Activated CD4-positive, alpha-beta T cell treated with anti-CD3 and anti-CD28 coated beads, Interleukin-2, amount 50 U/mL, for 24 hours (primary cell): ENCODE results near the gene PCSK5.
"Not testable (repeated sequence)": the region's sequence is repeated elsewhere in the genome, so short reads cannot be mapped to it uniquely, and the experiment has no call there.

Experiments used
- DNase-seq, 2 donors: peaks; one replicate each; pipeline ENCODE4 v3.0.0-alpha.2; 2020; ENCODE audit warnings: low read depth in 1 of 2, low spot score in 1 of 2

The PCSK5 gene

DNA sequence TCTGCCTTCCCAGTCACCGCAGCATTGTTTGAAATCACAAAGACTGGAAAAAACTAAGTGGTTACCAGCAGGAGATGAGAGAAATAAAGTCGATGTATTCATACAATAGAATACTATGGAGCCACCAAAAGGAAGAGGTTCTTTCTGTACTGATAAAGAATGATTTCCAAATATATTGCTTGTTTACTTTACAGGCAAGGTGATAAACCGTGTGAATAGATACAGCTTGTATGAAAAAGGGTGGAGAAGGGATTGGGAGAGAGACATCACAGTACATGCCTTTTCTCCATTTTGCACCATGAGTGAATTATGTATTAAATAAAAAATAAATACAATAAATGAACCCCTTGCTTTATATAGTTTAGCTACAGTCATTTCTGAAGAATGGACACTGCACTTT lies 412.1 kb downstream of the PCSK5 start:
- DNase-seq, result no peak

DNA sequence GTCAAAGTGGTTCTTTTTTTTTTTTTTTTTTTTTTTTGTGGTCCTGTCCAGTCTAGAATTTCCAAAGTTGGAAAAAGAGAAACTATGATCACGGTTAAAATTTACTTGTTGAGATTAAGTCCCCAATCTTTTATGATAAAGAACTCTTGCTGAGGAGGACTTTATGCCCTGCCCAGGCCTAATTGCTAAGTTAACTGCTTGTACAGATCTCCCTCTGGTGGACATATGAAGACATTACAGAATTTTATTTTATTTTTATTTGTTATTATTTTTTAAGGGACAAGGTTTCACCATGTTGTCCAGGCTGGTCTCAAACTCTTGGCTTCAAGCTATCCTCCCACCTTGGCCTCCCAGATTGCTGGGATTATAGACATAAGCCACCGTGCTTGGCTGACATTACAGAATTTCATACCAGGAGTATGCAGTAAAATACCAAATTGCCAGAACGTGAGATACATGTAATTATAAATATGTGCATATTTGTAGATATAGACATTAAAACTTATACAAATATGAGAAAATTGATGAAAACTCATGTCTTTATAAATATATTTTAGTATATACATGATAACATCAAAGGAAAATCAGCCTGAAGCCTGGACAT lies 412.6 kb downstream of the PCSK5 start:
- DNase-seq, result no peak

DNA sequence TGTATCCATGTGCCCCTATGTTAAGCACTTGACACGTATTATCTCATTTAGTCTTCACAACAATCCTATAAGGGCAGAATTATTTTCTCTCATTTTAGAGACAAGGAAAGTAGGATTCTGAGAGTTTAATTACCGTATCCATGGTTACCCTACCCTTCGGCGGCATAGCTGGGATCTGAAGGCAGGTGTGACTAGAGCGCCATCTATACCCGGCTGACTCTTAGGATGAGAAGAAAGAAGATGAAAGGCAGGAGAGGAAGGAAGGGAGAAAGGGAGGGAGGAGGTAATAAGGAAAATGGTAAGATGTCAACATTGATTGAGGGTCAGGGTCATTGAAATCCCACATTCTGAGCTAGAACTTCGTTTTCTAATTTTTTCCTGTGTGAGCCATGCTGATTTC lies 416.6 kb downstream of the PCSK5 start:
- not testable (repeated sequence) for DNase-seq

DNA sequence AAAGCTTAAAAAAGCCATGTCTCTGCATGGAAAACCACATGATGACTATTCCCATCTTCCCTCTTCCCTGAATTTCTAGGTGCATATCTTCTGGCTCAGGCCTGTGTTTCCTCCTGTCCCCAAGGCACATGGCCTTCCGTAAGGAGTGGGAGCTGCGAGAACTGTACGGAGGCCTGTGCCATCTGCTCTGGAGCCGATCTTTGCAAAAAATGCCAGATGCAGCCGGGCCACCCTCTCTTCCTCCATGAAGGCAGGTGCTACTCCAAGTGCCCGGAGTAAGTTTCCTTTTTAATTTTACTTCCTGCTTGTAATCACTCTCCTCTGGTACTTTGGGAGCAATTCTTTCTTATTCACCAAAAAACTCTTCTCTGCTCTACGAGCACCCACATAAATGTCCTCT lies 420.1 kb downstream of the PCSK5 start:
- DNase-seq, result no peak

DNA sequence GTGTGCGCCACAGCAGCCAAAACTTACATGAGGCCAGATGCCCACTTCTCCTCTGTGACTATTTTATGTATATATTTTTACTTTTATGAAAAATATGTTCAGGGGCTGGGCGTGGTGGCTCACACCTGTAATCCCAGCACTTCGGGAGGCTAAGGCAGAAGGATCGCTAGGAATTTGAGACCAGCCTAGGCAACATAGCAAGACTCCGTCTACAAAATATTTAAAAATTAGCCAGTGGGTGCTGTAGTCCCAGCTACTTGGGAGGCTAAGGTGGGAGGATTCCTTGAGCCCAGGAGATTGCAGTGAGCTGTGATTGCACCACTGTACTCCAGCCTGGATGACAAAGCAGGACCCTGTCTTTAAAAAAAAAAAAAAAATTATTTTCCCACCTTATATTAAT lies 420.5 kb downstream of the PCSK5 start:
- no peak for DNase-seq

DNA sequence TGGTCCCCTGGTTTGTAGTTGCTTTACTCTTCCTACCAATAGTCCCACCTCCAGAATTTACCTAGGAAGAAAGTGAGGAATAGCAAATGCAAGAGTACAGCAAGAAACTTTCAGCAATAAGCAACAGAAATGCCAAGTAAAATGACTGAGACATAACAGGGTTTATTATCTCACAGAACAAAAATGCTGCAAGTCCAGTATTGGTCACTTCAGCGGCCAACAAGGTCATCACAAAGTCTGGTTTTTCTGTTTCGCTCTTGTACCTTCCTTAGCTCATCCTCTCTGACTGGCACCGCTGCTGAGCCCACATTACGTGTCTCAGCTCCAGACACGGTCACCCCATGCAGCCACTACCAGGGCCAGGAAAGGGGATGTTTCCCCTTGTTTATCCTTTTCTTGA lies 421.1 kb downstream of the PCSK5 start:
- DNase-seq, result no peak

DNA sequence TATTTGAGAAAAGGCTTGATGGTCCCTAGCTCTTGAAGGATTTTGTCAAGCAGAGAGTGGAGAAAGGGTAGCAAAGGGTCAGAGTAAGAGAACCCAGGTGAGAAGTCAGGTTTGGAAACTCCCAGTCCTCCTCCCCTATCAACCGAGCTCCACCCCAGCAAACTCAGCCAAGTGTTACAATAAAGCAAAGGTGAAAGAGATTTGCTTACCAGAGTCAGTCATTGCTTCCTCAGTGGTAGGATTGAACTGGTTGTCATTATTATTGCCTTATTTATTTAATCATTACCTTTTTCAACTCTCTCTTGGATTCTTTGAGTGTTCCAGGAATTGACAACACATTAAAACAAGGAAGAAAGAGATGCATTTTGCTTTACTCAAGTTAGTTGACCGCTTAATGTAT lies 423.3 kb downstream of the PCSK5 start:
- DNase-seq, result no peak

DNA sequence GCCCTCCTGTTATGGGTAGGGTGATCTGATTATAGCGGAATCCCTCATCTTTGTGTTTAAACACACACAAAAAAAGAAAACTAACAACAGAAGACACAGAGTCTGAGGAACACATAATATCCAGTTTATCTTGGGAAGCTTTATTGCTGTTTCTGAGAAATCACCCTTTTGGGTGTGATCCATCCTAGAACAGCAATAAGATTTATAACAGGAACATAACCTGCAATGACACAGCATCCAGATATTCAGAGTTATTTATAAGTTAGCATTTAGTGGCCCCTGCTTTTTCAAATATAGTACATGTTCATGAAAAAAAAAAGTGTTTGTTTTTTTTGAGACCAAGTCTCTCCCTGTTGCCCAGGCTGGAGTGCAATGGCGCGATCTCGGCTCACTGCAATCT lies 423.8 kb downstream of the PCSK5 start:
- DNase-seq, result no peak

DNA sequence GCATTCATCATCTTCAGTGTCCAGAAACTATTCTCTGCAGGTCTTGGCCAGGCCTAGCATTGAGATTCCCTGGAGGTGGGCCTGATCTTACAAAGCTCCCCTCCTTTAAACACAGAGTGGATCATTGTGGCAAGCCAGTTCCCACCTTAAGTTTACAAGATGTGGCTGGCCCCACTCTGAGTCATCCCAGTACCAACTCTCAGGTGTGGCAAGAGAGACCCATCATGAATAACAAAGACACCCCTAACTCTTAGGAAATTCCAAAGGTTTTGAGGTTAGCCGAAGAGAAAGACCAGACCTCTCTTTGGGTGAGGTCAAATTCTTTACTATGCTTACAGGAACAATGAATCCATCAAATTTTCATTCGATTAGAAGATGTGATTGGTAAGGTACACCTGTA lies 425.6 kb downstream of the PCSK5 start:
- DNase-seq, result no peak

DNA sequence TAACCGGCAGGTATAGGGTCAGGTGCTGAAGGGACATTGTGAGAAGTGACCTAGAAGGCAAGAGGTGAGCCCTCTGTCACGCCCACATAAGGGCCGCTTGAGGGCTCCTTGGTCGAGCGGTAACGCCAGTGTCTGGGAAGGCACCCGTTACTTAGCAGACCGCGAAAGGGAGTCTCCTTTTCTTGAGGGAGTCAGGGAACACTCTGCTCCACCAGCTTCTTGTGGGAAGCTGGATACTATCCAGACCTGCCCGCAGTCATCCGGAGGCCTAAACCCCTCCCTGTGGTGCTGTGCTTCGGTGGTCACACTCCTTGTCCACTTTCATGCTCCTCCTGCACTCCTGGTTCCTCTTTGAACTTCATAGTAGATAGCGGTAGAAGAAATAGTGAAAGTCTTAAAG lies 429.0 kb downstream of the PCSK5 start:
- not testable (repeated sequence) for DNase-seq

DNA sequence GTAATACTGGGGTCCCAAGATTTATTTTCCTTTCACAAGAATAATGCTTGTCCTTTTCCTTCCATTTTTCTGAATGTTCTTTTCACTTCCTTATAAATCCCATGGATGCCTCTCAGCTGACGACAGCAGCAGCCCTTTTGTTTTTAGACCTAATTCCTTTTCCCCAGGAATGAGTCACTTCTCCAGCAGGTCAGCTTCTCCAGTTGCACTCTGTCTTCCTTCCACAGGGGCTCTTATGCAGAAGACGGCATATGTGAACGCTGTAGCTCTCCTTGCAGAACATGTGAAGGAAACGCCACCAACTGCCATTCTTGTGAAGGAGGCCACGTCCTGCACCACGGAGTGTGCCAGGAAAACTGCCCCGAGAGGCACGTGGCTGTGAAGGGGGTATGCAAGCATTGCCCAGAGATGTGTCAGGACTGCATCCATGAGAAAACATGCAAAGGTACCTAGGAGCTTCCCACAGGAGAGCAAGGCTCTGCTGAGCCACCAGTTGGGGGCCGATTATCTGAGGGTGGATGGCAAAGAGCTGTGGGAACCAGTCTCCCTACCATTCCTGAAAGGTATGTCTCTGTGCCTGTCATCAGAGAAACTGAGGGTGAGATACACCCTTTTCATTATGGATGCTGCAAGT lies 430.8 kb downstream of the PCSK5 start:
- DNase-seq, result no peak

DNA sequence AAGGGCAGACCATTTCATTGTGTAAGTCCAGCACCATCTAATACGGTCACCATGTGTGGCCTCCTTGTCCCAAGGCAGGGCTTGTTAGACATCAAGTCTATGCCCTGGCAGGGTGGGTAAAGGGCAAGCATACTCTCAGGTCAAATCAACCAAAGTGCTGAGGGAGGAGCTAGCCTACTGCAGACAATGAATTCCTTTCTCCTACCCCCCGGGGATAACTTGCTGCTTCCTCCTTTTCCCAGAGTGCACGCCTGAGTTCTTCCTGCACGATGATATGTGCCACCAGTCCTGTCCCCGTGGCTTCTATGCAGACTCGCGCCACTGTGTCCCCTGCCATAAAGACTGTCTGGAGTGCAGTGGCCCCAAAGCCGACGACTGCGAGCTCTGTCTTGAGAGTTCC lies 432.3 kb downstream of the PCSK5 start:
- no peak for DNase-seq

DNA sequence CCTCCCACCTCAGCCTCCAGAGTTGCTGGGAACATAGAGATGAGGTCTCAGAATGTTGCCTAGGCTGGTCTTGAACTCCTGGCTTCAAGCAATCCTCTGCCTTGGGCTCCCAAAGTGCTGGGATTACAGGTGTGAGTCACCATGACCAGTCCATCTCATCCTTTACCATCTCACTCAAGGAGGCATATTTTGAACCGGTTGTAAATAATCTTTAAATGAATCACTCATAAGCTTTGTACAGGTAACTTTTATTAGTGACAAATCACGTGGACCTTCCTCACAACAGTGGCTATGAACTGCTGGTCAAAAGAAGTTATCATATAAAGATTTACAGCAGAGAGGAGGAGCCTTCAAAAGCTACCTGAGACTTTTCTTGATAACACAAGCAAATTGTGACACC lies 433.0 kb downstream of the PCSK5 start:
- no peak for DNase-seq

DNA sequence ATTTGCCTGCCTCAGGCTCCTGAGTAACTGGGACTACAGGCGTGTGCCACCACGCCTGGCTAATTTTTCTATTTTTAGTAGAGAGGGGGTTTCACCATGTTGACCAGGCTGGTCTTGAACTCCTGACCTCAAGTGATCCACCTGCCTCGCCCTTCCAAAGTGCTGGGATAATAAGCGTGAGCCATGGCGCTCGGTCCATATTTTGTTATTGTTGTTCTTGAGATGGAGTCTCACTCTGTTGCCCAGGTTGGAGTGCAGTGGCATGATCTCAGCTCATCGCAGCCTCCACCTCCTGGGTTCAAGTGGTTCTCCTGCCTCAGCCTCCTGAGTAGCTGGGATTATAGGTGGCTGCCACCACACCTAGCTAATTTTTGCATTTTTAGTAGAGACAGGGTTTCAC lies 433.6 kb downstream of the PCSK5 start:
- not testable (repeated sequence) for DNase-seq

DNA sequence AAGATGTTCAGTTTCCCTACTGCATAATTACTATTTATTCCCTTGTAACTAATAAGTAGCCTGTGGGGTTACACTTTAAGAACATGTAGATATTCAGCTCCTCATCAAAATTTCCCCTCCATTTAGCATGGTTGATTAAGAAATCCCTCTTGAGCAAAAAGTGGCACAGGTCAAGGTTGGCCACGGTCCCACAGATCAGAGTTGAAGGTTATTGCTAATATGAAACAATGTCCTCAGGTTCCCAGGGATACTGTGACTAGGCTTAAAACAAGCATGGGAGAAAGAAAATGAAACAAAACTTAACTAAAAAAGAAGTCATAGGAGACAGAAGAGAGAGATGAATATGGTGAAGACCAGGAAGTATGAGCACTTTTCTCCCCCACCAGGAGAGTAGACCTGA lies 439.6 kb downstream of the PCSK5 start:
- DNase-seq, result no peak

DNA sequence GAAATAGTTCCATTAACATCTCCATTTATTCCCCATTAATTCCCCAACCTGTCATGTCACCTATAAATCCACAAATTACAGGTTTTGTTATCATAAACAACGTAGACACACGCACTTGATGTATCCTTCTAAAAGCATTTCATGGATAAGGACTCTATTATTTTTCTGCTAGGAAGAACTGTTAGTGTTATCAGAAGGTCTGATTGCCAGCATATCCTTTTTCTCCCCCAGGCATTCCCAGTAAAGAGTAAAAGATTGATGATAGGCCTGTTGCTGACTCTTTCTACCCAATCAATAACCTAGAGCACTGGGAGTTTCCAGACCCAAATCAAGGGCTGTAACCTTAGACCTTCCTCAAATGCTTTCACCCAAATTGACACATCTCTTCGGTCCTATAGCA lies 442.9 kb downstream of the PCSK5 start:
- no peak for DNase-seq

DNA sequence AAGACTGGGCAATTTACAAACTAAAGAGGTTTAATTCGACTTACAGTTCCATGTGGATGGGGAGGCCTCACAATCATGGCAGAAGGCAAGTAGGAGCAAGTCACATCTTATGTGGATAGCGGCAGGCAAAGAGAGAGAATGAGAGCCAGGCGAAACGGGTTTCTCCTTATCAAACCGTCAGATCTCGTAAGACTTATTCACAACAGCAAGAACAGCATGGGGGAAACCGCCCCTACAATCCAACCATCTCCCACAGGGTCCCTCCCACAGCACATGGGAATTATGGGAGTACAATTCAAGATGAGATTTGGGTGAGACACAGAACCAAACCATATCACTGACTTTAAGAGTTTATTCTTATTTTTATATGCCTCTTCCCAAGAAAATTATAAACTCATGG lies 443.5 kb downstream of the PCSK5 start:
- DNase-seq, result no peak

DNA sequence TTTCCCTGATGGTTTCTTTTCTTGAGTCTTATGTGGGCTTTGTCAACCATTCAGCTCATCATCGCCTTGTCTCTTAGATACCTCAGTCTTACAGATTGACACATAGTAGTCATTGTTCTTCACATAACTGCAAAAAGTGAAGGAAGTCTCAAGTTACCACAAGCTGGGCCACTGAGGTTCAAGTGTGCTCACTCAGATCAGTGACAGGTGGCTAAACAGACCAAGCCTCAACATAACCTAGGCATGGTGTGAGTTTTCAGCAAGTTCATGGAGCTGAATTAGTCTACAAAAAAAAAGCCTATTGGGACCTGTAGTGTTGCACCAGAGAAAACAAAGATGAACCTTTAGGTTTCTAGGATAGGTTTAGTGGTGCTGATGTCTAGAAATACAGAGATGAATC lies 445.6 kb downstream of the PCSK5 start:
- no peak for DNase-seq

DNA sequence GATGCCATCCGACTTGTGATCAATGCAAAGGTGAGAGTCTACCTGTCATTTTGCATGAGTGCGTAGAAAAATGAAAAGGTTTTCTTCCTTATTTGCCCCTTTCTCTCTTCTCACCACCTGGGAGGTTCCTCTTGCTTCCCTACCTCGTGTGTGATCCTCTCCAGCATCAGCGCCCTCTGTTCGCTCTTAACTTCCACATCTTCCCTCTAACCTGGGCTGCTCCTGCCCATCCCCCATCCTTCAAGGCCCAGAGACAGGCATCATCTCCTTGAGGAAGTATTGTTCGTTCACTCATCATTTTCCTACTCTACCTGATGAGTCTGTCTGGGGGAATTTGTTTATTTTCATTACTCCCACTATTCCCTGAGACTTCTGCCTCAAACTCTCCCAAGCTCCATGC lies 447.9 kb downstream of the PCSK5 start:
- no peak for DNase-seq

DNA sequence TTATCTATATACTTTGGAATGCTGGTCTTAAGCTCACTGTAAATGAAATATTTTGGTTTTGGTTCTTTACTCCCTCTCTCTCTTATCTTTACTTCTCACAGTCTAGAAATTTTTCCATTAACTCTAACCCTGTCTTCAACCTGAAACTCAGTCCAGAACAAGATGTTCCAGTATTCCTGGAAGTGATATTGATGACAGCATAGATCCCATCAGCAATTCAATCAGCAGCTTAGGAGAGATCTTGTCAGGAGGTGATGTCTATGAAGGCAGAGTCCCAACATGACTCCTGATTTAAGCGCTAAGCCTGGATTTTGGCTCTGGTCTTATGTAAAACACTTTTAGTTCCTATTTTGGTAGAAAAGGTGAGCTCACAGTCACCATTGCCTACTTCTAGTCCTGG lies 451.1 kb downstream of the PCSK5 start:
- no peak for DNase-seq

DNA sequence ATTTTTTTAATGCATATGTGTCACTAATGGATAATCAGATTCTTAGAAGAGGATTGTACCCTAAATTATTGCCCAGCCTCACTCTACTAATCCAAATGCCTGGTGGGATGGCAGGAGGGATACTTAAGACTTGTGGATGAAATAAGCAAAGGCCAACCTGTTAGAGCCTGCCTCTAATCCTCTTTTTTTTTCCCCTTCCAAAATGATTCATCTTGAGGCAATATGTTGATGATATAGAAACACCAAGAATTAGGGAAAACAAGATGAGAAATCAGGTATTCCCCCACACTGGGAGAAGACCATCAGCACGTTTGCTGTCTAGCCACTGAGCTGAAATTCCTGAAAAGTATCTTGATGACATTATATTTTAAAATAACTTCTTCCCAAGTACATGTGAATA lies 451.7 kb downstream of the PCSK5 start:
- DNase-seq, result no peak

DNA sequence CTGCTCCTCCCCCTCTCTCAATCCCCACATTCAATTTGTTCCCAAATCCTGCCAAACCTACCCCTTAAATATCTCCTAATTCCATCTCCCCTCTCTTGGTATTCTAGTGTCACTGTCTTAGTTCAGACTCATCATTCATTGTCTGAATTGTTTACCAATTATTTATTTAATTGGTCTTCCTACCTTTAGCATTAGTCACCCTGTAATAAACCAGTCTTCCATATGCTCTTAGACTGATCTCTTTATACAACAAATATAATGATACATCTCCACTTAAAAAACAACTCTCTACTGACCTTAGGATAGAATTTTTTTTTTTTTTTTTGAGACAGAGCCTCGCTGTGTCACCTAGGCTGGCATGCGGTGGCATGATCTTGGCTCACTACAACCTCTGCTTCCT lies 452.4 kb downstream of the PCSK5 start:
- DNase-seq, result no peak

DNA sequence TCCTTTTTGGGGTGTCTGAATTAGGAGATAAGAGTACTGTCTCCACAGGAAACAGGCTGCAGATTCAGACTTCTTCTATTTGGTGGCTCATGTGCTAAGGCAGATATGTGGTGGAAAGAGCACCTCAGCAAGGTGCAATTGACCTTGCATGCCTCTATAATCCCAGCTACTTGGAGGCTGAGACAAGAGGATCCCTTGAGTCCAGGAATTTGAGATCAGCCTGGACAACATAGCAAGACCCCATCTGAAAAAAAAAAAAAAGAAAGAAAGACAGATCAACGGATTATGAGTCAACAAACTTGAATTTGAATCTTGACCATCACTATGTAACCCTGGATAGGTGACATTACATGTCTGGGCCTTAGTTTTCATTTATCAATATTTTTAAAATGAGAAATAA lies 459.4 kb downstream of the PCSK5 start:
- DNase-seq, result no peak
